Neural crest cell (in vitro differentiated cells): ENCODE results near the gene GTSE1. TPM values are rescaled to one million over a fixed set of nuclear protein-coding genes. Genes with fewer than 3 reads are reported as not detected.

Source experiments
- DNase-seq: peaks from one replicate; pipeline ENCODE4 v3.0.0; 2021; ENCODE audit warnings: low read depth, mixed read lengths, low spot score
- H3K27ac Mint-ChIP-seq: one replicate; pipeline ENCODE4 v1.8.0; 2021; ENCODE audit warnings: mild to moderate bottlenecking, mixed read lengths; ENCODE audit not compliant: unreplicated experiment
- H3K27me3 Mint-ChIP-seq: 2 replicates; pipeline ENCODE4 v1.8.0; 2021; ENCODE audit warnings: low read depth, mild to moderate bottlenecking, mixed read lengths
- H3K36me3 Mint-ChIP-seq: 2 replicates; pipeline ENCODE4 v1.8.0; 2021; ENCODE audit warnings: low read depth, mild to moderate bottlenecking, mixed read lengths
- H3K4me1 Mint-ChIP-seq: 2 replicates; pipeline ENCODE4 v1.8.0; 2021; ENCODE audit warnings: mixed read lengths
- H3K4me3 Mint-ChIP-seq: one replicate; pipeline ENCODE4 v1.8.0; 2021; ENCODE audit warnings: mild to moderate bottlenecking, mixed read lengths
- H3K9me3 Mint-ChIP-seq: 2 replicates; pipeline ENCODE4 v1.8.0; 2021; ENCODE audit warnings: mixed read lengths
- CTCF ChIP-seq: fragments of 200-600 bp; sonication (generic); conservative IDR thresholded peaks from 2 replicates; pipeline ENCODE4 v1.5.0; 2021; ENCODE audit warnings: antibody characterized with exemption, mild to moderate bottlenecking
- total RNA-seq: library from RNA; stranded (reverse); gene quantifications from 2 replicates; pipeline ENCODE4 v1.2.1, GENCODE V29; 2021

GTSE1 gene
- total RNA-seq, 1 donor from 2014 or later, result 67.6 TPM

GRCh38 chr22:46318576-46318975, 21.9 kb downstream of the GTSE1 start:
- Mint-ChIP-seq H3K27ac (no peak overlapping the region), H3K4me3 (no peak overlapping the region), H3K4me1 (no peaks in the 10 kb centered on the region), H3K9me3 (no peaks in the 10 kb centered on the region), H3K36me3 (peaks cover 19% of the 10 kb centered on the region), H3K27me3 (no peaks in the 10 kb centered on the region)
- no peak for TF ChIP-seq CTCF
- no peak for DNase-seq

DNA sequence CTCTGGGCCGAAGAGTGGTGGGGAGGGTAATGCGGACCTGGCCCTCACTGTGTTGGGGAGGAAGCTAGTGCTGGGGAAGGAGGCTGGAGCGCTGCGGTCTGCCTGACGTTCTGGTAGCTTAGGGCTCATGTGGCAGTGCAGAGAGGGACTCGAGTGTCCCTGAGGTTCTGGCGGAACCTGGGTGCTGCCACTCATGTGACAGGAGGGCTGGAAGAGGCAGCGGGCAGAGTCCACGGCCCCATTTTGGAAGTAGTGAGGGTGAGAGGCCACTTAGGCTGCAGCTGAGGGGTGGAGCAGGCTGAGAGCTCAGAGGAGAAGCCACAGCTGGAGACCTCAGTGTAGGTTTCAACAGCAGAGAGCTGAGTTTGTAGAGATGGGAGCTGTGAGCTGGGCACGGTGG, 22.6 kb downstream of the GTSE1 start:
- Mint-ChIP-seq H3K9me3 (no peaks in the 10 kb centered on the region), H3K36me3 (peaks cover 19% of the 10 kb centered on the region), H3K4me3 (no peak overlapping the region), H3K27me3 (no peaks in the 10 kb centered on the region), H3K27ac (no peak overlapping the region), H3K4me1 (no peaks in the 10 kb centered on the region)
- DNase-seq, result no peak
- no peak for TF ChIP-seq CTCF

- peaks cover 19% of the 10 kb centered on the region for H3K36me3 Mint-ChIP-seq
- no peak overlapping the region for H3K4me3 Mint-ChIP-seq
- DNase-seq, result no peak
- H3K27me3 Mint-ChIP-seq, result no peaks in the 10 kb centered on the region
- H3K4me1 Mint-ChIP-seq, result no peaks in the 10 kb centered on the region
- H3K27ac Mint-ChIP-seq, result no peak overlapping the region
- no peak for TF ChIP-seq CTCF
- no peaks in the 10 kb centered on the region for H3K9me3 Mint-ChIP-seq
These were observed 23.6 kb downstream of the GTSE1 start for GRCh38 chr22:46320166-46320710.

- H3K9me3 Mint-ChIP-seq, result no peaks in the 10 kb centered on the region
- H3K36me3 Mint-ChIP-seq, result peaks cover 16% of the 10 kb centered on the region
- no peaks in the 10 kb centered on the region for H3K4me1 Mint-ChIP-seq
- H3K27ac Mint-ChIP-seq, result no peak overlapping the region
- no peak overlapping the region for H3K4me3 Mint-ChIP-seq
- DNase-seq, result no peak
- no peaks in the 10 kb centered on the region for H3K27me3 Mint-ChIP-seq
- no peak for TF ChIP-seq CTCF
These were observed 24.2 kb downstream of the GTSE1 start for GRCh38 chr22:46320716-46321386.

GRCh38 chr22:46322711-46323110, 26.0 kb downstream of the GTSE1 start:
- no peak overlapping the region for H3K27ac Mint-ChIP-seq

More at GRCh38 chr22:46322711-46323110, 26.0 kb downstream of the GTSE1 start:
- Mint-ChIP-seq H3K36me3 (peaks cover 18% of the 10 kb centered on the region), H3K4me3 (no peak overlapping the region), H3K4me1 (no peaks in the 10 kb centered on the region), H3K9me3 (no peaks in the 10 kb centered on the region), H3K27me3 (no peaks in the 10 kb centered on the region)
- no peak for TF ChIP-seq CTCF
- DNase-seq, result no peak
